ENCODE results near the gene FASTKD2. TPM values are rescaled to one million over a fixed set of nuclear protein-coding genes. Genes with fewer than 3 reads are reported as not detected.

Gene FASTKD2
- 14.7 and 21.5 TPM in 2 replicates for total RNA-seq

DNA sequence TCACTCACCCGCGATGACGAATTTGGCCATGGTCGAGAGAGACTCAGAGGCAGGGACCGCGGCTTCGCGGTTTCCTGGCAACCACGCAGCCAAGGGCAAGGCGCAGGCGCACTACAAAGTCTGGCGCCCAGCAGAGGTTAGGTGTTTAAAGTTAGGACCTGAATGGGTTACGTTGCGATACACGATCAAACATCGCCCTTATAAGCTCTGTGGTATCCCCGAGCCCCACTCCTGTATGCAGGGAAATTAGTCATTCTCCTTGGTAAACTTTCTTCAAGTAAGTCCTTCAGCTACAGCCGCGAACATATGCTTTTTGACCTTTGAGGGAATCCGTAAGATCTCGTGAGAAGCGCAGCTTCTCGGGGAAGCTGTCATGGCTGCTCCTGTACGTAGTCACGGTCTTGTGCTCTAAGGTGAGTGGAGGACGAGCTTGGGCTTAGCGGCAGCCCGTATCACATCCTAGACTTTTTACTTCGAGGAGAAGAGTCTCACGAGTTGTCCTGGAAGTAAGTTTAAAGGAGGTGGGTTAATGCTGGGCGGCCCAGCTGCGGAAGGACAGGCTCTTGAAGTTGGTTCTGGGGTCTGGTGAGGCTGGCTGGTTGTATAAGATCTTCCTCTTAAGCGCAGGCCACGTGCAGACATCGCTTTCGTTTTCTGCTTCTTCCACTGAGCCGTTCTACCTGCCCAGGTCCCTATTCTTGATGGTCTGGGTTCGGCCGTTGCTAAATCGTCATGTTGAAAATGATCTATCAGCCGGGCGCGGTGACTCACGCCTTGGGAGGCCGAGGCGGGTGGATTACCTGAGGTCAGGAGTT is at the start of gene FASTKD2, which contains the start of gene MDH1B:
Gene FASTKD2, plus strand, starts transcription at position 365 of the 815 bp plus-strand sequence. CDS start 1,088 bp downstream, outside the sequence.
Gene MDH1B, minus strand, starts transcription at position 87 of the 815 bp plus-strand sequence. Its CDS starts 57 bp downstream, at position 30.

DNA sequence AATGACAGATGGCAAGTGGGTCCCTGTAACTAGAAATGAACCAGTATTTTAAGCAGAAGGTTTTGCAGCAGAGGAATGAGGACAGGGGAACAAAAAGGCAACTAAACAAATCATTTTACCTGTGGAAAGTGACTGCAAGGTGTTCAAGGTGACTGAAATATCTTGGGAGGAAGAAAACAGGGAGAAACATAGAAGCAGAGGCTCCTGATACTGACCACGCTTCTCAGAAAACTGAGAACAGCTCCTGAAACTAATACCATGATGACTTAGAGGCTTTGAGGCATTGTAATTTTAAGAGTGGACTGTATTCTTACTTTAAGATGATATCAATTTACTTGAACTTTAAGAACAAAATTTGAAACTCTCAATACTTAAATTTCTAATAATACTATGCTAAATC is 47.1 kb upstream of the FASTKD2 start, which contains the start of gene DYTN:
Gene DYTN, minus strand, starts transcription at position 101 of the 400 bp plus-strand sequence. CDS start 117 bp downstream, outside the sequence.

Other genes with a start within 250 kb of the FASTKD2 start
- gene FAM237A, start 123.1 kb upstream of the FASTKD2 start, total RNA-seq, result not detected in 2 replicates
- not detected in 2 replicates for gene DYTN, start 47.2 kb upstream of the FASTKD2 start, total RNA-seq
- gene MDH1B, start 278 bp upstream of the FASTKD2 start, total RNA-seq, result 0.64 and 0.75 TPM in 2 replicates
- gene CPO, start 173.9 kb downstream of the FASTKD2 start, total RNA-seq, result not detected in 2 replicates